ENCODE results near the gene SPRYD4.

DNA sequence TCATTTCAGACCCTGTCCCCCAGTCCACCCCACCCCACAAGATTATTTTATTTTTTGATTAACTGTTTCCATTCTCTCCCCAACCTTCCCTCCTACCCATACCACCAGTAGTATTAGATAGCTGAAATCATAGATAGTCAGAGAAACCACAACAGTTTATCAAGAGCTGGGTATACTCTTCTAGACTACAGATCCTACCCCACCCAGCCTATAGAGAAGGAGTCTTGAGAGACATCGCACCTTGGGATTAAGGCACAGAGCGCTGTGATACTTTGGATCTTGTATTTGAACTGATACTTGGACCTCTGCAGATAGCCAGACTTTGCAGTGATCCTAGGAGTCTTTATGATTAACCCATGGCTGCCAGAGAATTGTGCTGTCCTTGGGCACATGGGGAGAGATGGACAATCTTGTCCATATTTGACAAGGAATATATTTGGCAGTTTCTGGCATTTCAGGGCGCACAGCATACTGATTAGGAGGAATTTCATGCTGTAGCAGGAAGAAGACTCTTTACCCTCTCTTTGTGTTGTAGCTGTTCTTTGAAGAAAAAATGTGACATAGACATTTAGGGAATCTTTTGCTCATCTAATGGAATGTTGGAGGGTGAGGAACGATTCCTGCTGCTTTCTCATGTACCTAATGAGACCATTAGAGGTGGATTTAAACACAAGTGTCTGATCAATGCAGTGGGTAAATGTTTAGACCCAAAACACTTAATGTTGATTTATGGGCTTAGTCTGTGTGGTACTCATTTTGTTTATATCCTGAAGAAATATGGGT is 54.2 kb downstream of the SPRYD4 start:
- TF ChIP-seq, protein P1, sequence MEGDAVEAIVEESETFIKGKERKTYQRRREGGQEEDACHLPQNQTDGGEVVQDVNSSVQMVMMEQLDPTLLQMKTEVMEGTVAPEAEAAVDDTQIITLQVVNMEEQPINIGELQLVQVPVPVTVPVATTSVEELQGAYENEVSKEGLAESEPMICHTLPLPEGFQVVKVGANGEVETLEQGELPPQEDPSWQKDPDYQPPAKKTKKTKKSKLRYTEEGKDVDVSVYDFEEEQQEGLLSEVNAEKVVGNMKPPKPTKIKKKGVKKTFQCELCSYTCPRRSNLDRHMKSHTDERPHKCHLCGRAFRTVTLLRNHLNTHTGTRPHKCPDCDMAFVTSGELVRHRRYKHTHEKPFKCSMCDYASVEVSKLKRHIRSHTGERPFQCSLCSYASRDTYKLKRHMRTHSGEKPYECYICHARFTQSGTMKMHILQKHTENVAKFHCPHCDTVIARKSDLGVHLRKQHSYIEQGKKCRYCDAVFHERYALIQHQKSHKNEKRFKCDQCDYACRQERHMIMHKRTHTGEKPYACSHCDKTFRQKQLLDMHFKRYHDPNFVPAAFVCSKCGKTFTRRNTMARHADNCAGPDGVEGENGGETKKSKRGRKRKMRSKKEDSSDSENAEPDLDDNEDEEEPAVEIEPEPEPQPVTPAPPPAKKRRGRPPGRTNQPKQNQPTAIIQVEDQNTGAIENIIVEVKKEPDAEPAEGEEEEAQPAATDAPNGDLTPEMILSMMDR (conservative IDR thresholded peaks at IDR 0.05): no peak
- TF ChIP-seq ZFX (IDR thresholded peaks at IDR 0.05): no peak
